Keratinocyte (primary cell): ENCODE results near the gene SLC8A3. TPM values are rescaled to one million over a fixed set of nuclear protein-coding genes. Genes with fewer than 3 reads are reported as not detected.

Experiments
- DNase-seq: peaks from one replicate; pipeline ENCODE4 v3.0.0-alpha.2; 2011; ENCODE audit warnings: low read depth, missing footprints, low spot score
- FAIRE-seq: peaks from 2 replicates; lab custom pipeline; 2011; peaks lifted over from hg19 to GRCh38; lab: Jason Lieb, UNC
- H2AFZ ChIP-seq: 2 replicates; pipeline ENCODE4 v1.6.0; 2012; ENCODE audit warnings: low read length, control low read depth, inconsistent platforms; ENCODE audit not compliant: control insufficient read depth
- H3K27ac ChIP-seq: 2 replicates; pipeline ENCODE4 v1.5.1; 2011; ENCODE audit warnings: low read length; ENCODE audit not compliant: control insufficient read depth, insufficient read depth
- H3K27me3 ChIP-seq: 3 replicates; pipeline ENCODE4 v1.6.0; 2011; ENCODE audit warnings: low read length; ENCODE audit not compliant: control insufficient read depth, insufficient read depth; ENCODE audit errors: extremely low read depth
- H3K36me3 ChIP-seq, 2 experiments: 2 replicates in 1 of 2; 3 replicates in 1 of 2; pipeline ENCODE4 v1.5.1; 2011; ENCODE audit warnings: low read length in 2 of 2, mild to moderate bottlenecking in 1 of 2; ENCODE audit not compliant: control insufficient read depth in 2 of 2, insufficient read depth in 2 of 2; ENCODE audit errors: extremely low read depth in 1 of 2
- H3K4me1 ChIP-seq: 3 replicates; pipeline ENCODE4 v1.5.1; 2011; ENCODE audit warnings: low read length; ENCODE audit not compliant: control insufficient read depth, insufficient read depth; ENCODE audit errors: extremely low read depth
- H3K4me2 ChIP-seq: 3 replicates; pipeline ENCODE4 v1.6.0; 2011; ENCODE audit warnings: low read depth, low read length; ENCODE audit not compliant: control insufficient read depth, insufficient read depth; ENCODE audit errors: extremely low read depth
- H3K4me3 ChIP-seq, 3 experiments: fragments of 200-600 bp in 1 of 3; sonication (generic) in 1 of 3; 2 replicates in 2 of 3; 3 replicates in 1 of 3; pipeline ENCODE4 v1.5.1; 2011 to 2016; ENCODE audit warnings: low read length in 3 of 3, mild to moderate bottlenecking in 3 of 3, control low read depth in 2 of 3, inconsistent platforms in 1 of 3, low read depth in 1 of 3, mixed read lengths in 1 of 3, mixed run types in 1 of 3, moderate library complexity in 1 of 3; ENCODE audit not compliant: control insufficient read depth in 2 of 3, insufficient read depth in 2 of 3; ENCODE audit errors: extremely low read depth in 1 of 3
- H3K79me2 ChIP-seq: 2 replicates; pipeline ENCODE4 v1.6.0; 2012; ENCODE audit warnings: low read length; ENCODE audit not compliant: control insufficient read depth, insufficient read depth
- H3K9ac ChIP-seq: 3 replicates; pipeline ENCODE4 v1.6.0; 2011; ENCODE audit warnings: low read length; ENCODE audit not compliant: control insufficient read depth, insufficient read depth; ENCODE audit errors: extremely low read depth
- H3K9me1 ChIP-seq: 3 replicates; pipeline ENCODE4 v1.6.0; 2011; ENCODE audit warnings: low read length; ENCODE audit not compliant: control insufficient read depth, insufficient read depth; ENCODE audit errors: extremely low read depth
- H3K9me3 ChIP-seq: 2 replicates; pipeline ENCODE4 v1.5.1; 2012; ENCODE audit warnings: low read depth, low read length; ENCODE audit not compliant: control insufficient read depth
- H4K20me1 ChIP-seq: 3 replicates; pipeline ENCODE4 v1.6.0; 2011; ENCODE audit warnings: low read length; ENCODE audit not compliant: control insufficient read depth, insufficient read depth; ENCODE audit errors: extremely low read depth
- EZH2 ChIP-seq: IDR thresholded peaks from one replicate; pipeline ENCODE4 v1.6.1; 2012; ENCODE audit warnings: inconsistent platforms, mild to moderate bottlenecking, low read length, moderate library complexity
- dilution Hi-C: fragments of 300-500 bp; cut with MboI; formaldehyde crosslinking; loops from one replicate; pipeline ENCODE4 v1.7.0; 2020; ENCODE audit warnings: low sequenced_read_pairs; ENCODE audit not compliant: extremely low pct_ligation_motif_present
- polyA plus RNA-seq, 5 experiments: library from polyadenylated mRNA; depleted of rRNA in 3 of 5; stranded (reverse) in 3 of 5; stranded (forward) in 1 of 5; unstranded in 1 of 5; fragments of >200 nt; gene quantifications; 1 replicate in 1 of 5; 2 replicates in 3 of 5; 3 replicates in 1 of 5; pipeline versions ENCODE4 v1.2.1 to v1.2.3, GENCODE V29; 2011 to 2012; ENCODE audit warnings: missing spikeins in 2 of 5, low read depth in 1 of 5, low replicate concordance in 1 of 5
- TF ChIP-seq, protein P1 (sequence below), 3 experiments: IDR thresholded peaks in 1 of 3; conservative IDR thresholded peaks in 1 of 3; optimal IDR thresholded peaks in 1 of 3; 2 replicates in 2 of 3; 3 replicates in 1 of 3; pipeline versions ENCODE3 to v1.5.1; 2011; ENCODE audit warnings: low read length in 3 of 3, mild to moderate bottlenecking in 3 of 3, moderate library complexity in 2 of 3, control low read depth in 1 of 3, inconsistent platforms in 1 of 3; ENCODE audit not compliant: insufficient read depth in 2 of 3; ENCODE audit errors: extremely low read depth in 1 of 3

The SLC8A3 gene
- polyA plus RNA-seq, 1 donor (not counting 4 experiments of a cell fraction or from before 2014, with no cell fraction given): not detected

DNA sequence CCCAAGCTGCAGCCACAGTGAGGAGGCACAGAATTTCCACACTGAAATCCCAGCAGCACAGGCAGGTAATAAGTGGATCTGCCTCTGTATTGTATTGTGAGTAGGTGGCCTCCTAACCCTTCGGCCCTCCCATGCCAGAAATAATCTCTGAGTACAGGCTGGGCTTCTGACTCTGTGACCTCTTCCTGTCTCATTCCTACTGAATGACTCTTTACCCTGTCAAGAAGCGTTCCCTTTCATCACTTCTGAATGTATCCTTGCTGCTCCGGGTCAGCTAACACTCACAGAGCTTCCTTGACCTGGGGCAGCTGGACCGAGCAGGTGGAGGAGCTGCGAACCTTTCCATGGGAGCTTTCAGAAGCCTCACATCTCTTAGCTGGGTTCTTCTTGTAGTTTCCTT lies 119.6 kb downstream of the SLC8A3 start:
- H3K27ac ChIP-seq: no peak overlapping the region
- H3K4me2 ChIP-seq: no peak overlapping the region
- H3K9me1 ChIP-seq: no peaks in the 10 kb centered on the region
- dilution Hi-C loops: no loop called here
- no peaks in the 10 kb centered on the region for H3K36me3 ChIP-seq
- H3K27me3 ChIP-seq: no peaks in the 10 kb centered on the region
- H4K20me1 ChIP-seq: no peaks in the 10 kb centered on the region
- no peaks in the 10 kb centered on the region for H3K79me2 ChIP-seq
- FAIRE-seq: no peak
- TF ChIP-seq EZH2: no peak
- TF ChIP-seq, protein P1, sequence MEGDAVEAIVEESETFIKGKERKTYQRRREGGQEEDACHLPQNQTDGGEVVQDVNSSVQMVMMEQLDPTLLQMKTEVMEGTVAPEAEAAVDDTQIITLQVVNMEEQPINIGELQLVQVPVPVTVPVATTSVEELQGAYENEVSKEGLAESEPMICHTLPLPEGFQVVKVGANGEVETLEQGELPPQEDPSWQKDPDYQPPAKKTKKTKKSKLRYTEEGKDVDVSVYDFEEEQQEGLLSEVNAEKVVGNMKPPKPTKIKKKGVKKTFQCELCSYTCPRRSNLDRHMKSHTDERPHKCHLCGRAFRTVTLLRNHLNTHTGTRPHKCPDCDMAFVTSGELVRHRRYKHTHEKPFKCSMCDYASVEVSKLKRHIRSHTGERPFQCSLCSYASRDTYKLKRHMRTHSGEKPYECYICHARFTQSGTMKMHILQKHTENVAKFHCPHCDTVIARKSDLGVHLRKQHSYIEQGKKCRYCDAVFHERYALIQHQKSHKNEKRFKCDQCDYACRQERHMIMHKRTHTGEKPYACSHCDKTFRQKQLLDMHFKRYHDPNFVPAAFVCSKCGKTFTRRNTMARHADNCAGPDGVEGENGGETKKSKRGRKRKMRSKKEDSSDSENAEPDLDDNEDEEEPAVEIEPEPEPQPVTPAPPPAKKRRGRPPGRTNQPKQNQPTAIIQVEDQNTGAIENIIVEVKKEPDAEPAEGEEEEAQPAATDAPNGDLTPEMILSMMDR (optimal IDR thresholded peaks at IDR 0.05 in 1 of 3, IDR thresholded peaks at IDR 0.05 in 1 of 3, conservative IDR thresholded peaks at IDR 0.05 in 1 of 3; ENCODE audit: extremely low read depth in 1 of 3, insufficient read depth in 2 of 3, low read length in 3 of 3): no peak
- no peaks in the 10 kb centered on the region for H3K4me1 ChIP-seq
- H2AFZ ChIP-seq: no peak overlapping the region
- H3K4me3 ChIP-seq: no peak overlapping the region
- no peak overlapping the region for H3K9ac ChIP-seq
- DNase-seq: no peak
- H3K9me3 ChIP-seq: no peaks in the 10 kb centered on the region

DNA sequence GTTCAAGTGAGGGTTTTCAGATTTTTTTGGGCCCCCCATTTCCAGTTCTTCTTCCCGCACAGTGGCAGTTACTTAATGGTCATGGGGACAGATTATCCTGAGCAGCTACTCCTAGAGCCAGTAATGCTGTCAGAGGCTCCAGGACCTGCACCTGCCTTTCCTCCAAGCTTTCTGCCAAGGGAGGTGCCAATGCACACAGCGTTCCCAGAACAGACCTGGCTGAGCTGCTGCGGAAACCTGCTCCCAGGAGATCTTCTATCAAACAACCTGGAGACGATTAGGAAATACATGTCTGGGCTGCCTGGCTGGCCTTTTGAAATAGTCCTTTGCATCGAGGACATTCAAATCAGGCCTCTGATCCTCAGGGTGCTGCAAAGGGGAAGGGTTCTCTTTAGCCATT lies 120.9 kb downstream of the SLC8A3 start:
- H3K9me1 ChIP-seq: no peaks in the 10 kb centered on the region
- no peaks in the 10 kb centered on the region for H3K79me2 ChIP-seq
- no peaks in the 10 kb centered on the region for H3K36me3 ChIP-seq
- no peak overlapping the region for H3K9ac ChIP-seq
- H3K4me1 ChIP-seq: no peaks in the 10 kb centered on the region
- FAIRE-seq (no peak), DNase-seq (no peak)
- H3K27ac ChIP-seq: no peak overlapping the region
- no peaks in the 10 kb centered on the region for H3K27me3 ChIP-seq
- H3K9me3 ChIP-seq: no peaks in the 10 kb centered on the region
- H3K4me2 ChIP-seq: no peak overlapping the region
- no peak overlapping the region for H2AFZ ChIP-seq
- no peak for TF ChIP-seq EZH2
- dilution Hi-C loops: no loop called here
- no peak overlapping the region for H3K4me3 ChIP-seq
- H4K20me1 ChIP-seq: no peaks in the 10 kb centered on the region
